EH (cell line): ENCODE data around the gene SOX5.
"Not testable (repeated sequence)": the region's sequence is repeated elsewhere in the genome, so short reads cannot be mapped to it uniquely, and the experiment has no call there.

Experiments
- DNase-seq: peaks from one replicate; pipeline ENCODE4 v3.0.0-alpha.2; 2015; ENCODE audit warnings: low read depth

The SOX5 gene

GRCh38 chr12:23540572-23540971, 408.9 kb downstream of the SOX5 start:
- no peak for DNase-seq

GRCh38 chr12:23536293-23536692, 413.2 kb downstream of the SOX5 start:
- DNase-seq = no peak

- DNase-seq = no peak
These were observed 414.0 kb downstream of the SOX5 start for GRCh38 chr12:23535441-23535840.

GRCh38 chr12:23534196-23534595, 415.3 kb downstream of the SOX5 start:
- no peak for DNase-seq

- DNase-seq = no peak
These were observed 415.8 kb downstream of the SOX5 start for GRCh38 chr12:23533699-23534098.

GRCh38 chr12:23533265-23533664, 416.2 kb downstream of the SOX5 start:
- no peak for DNase-seq

- DNase-seq = no peak
These were observed 421.2 kb downstream of the SOX5 start for GRCh38 chr12:23528316-23528715.

GRCh38 chr12:23525450-23526072, 423.9 kb downstream of the SOX5 start:
- DNase-seq = no peak

GRCh38 chr12:23523339-23523738, 426.1 kb downstream of the SOX5 start:
- DNase-seq = no peak

GRCh38 chr12:23519444-23519843, 430.0 kb downstream of the SOX5 start:
- not testable (repeated sequence) for DNase-seq

GRCh38 chr12:23515785-23516184, 433.7 kb downstream of the SOX5 start:
- DNase-seq = not testable (repeated sequence)

GRCh38 chr12:23510484-23510883, 439.0 kb downstream of the SOX5 start:
- no peak for DNase-seq

GRCh38 chr12:23509832-23510231, 439.6 kb downstream of the SOX5 start:
- not testable (repeated sequence) for DNase-seq

- not testable (repeated sequence) for DNase-seq
These were observed 441.7 kb downstream of the SOX5 start for GRCh38 chr12:23507785-23508184.

- not testable (repeated sequence) for DNase-seq
These were observed 443.7 kb downstream of the SOX5 start for GRCh38 chr12:23505736-23506135.

GRCh38 chr12:23504641-23505399, 444.6 kb downstream of the SOX5 start:
- DNase-seq = no peak

- DNase-seq = no peak
These were observed 445.4 kb downstream of the SOX5 start for GRCh38 chr12:23504043-23504442.

GRCh38 chr12:23503544-23503943, 445.9 kb downstream of the SOX5 start:
- DNase-seq = no peak

GRCh38 chr12:23502259-23502658, 447.2 kb downstream of the SOX5 start:
- no peak for DNase-seq

- DNase-seq = no peak
These were observed 454.0 kb downstream of the SOX5 start for GRCh38 chr12:23495472-23495871.

GRCh38 chr12:23493672-23494071, 455.8 kb downstream of the SOX5 start:
- DNase-seq = no peak

- DNase-seq = not testable (repeated sequence)
These were observed 458.4 kb downstream of the SOX5 start for GRCh38 chr12:23491029-23491428.

- DNase-seq = no peak
These were observed 461.3 kb downstream of the SOX5 start for GRCh38 chr12:23488130-23488529.

GRCh38 chr12:23484238-23484637, 465.2 kb downstream of the SOX5 start:
- DNase-seq = no peak
